Measurements from ENCODE around the gene ADAMTS17.

ADAMTS17 gene

DNA sequence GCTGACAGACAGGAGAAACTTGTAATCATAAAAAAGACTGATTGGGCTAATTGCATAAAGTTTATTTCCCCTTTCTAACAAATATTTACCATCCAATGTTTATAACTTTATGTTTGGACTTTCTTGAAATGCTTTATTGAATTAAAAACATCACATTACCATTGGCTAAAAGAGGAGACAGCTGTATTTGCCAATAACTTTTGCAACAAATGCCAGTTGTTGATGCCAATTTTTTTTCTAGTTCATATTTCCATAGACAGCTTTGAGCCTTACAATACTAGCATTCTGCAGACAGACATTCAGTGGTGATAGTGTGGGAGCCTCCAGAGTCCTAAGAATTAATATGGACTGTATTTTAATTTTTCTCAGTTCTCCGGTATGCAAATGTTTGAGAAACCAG, 198.4 kb downstream of the ADAMTS17 start:
- TF ChIP-seq, protein P1, sequence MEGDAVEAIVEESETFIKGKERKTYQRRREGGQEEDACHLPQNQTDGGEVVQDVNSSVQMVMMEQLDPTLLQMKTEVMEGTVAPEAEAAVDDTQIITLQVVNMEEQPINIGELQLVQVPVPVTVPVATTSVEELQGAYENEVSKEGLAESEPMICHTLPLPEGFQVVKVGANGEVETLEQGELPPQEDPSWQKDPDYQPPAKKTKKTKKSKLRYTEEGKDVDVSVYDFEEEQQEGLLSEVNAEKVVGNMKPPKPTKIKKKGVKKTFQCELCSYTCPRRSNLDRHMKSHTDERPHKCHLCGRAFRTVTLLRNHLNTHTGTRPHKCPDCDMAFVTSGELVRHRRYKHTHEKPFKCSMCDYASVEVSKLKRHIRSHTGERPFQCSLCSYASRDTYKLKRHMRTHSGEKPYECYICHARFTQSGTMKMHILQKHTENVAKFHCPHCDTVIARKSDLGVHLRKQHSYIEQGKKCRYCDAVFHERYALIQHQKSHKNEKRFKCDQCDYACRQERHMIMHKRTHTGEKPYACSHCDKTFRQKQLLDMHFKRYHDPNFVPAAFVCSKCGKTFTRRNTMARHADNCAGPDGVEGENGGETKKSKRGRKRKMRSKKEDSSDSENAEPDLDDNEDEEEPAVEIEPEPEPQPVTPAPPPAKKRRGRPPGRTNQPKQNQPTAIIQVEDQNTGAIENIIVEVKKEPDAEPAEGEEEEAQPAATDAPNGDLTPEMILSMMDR (IDR thresholded peaks at IDR 0.05; ENCODE audit: low read depth, low read length), result no peak
- no peak overlapping the region for H3K4me3 ChIP-seq (ENCODE audit: low read depth, low read length)

DNA sequence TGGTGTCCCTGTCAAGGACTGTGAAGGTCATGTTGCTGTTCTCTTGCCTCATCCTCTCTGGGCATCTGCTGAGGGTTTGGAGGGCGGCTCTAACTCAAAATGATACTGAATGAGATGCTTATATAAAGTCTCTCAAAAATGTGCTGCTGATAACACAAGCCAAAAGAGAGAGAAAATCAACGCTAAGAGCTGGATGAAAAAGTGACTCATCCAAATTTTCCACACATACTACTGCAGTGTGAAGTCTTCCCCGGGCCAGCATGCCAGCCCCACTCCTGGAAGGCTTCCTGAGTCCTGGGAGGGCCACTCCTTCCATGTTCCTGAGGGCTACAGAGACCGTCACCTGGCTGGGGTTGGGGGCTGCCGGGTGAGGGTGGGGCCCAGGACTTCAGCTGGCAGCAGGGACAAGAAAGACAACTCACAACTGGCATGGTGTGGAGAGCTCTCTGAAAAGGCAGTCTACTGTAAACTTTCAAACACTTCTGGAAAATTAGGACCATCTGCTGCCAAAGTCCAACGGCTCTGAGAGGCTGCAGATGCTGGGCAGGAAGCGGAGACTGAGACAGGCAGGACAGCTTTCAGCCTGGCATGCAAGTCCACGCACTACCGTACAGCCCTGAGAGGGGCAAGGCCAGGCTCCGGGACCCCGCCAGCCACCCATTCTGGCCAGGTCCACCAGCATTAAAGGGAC, 200.3 kb downstream of the ADAMTS17 start:
- TF ChIP-seq, protein P1 (IDR thresholded peaks at IDR 0.05; ENCODE audit: low read depth, low read length), result no peak
- no peak overlapping the region for H3K4me3 ChIP-seq (ENCODE audit: low read depth, low read length)

DNA sequence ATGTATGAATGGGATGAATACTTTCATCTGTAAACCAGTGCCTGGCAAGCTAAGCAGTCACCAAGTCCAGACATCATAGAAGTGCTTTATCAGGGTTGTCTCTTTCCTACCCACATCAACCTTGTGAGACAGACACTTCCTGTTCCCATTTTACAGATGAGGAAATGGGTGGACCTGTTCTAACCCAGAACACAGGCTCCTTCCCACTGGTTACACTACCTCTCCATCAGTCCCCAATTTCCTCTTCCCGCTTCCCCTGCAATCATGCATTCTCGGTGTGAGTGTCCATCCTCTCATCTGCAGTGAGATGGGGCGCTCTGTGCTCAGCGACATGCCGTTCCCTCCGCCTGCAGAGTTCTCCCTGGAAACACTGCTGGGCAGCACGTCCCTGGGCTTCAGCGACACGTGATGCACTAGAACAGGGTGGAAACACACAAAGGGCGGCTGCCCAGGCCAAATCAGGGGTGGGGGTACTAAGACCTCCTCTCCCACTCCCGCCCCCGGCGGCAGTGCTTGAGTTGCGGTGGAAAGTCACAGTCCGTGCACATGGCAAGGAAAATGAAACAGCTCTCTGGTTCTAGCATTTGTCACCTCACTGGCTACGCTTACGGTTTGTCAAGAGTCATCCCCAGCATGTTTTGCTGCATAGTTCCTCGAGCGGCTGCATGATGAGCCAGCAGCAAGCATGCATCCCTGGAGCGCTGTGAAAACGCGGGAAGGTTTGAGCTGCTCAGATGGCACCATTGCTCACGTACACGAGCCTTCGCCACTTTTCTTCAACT, 201.1 kb downstream of the ADAMTS17 start:
- H3K4me3 ChIP-seq (ENCODE audit: low read depth, low read length), result no peak overlapping the region
- TF ChIP-seq, protein P1 (IDR thresholded peaks at IDR 0.05; ENCODE audit: low read depth, low read length), result no peak

DNA sequence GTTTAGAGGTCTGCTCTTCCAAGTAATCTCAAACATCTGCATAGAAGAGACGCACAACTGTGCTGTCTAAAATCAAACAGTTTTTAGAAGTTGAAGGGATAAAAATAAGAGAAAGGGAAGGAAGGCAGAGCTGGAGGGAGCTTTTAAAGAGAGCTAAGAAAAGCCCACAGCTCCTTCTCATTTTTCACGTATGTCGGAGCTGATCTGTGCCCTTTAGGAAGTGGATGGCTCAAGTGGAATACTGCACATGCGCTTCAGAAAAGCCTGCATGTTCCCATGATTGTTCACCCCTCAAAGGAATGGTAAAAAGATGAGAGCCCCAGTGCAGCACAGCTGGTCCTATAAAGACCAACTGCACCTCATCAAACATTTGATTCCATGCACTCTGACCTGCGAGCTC, 207.2 kb downstream of the ADAMTS17 start:
- TF ChIP-seq, protein P1 (IDR thresholded peaks at IDR 0.05; ENCODE audit: low read depth, low read length), result no peak
- no peak overlapping the region for H3K4me3 ChIP-seq (ENCODE audit: low read depth, low read length)

DNA sequence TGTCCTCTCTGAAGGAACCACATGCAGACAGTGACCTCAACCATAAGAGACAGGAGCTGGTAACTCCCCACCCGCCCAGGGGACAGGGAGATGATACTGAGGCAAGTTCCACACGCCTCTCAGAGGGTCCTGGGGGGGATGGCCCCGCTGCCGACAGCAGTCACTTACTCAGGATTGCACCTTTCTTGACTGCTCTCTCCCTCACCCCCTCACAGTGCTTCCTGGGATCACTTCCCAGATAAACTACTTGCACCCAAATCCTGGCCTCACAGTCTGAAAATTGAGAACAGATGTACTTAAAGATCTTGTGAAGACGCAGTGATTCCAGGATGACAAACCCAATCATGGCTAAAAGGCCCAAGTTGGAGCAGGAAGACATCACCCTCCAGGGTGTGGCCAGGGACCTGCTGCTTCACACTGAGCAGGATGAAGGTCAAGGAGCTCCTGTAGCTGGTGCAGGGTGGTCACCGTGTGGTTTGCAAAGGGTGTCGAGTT, 207.6 kb downstream of the ADAMTS17 start:
- TF ChIP-seq, protein P1 (IDR thresholded peaks at IDR 0.05; ENCODE audit: low read depth, low read length), result no peak
- no peak overlapping the region for H3K4me3 ChIP-seq (ENCODE audit: low read depth, low read length)

DNA sequence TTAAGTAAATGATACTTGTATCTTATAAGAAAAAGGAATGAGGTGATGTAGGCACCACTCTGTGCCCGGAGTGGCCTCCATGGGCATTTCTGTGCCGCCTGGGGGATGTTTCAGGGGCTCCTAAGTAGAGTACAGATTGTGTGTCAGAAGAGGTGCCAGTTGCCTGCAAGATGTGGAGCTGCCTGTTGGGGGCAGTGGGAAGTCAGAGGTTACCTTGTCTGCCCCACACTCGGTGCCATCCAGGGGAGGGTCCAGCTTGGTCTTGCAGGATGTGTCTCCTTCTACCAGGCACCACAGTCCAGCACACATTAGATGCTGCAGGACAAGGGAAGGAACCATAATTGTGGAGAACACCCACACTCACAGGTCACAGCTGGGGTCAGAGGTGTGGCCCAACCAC, 208.8 kb downstream of the ADAMTS17 start:
- H3K4me3 ChIP-seq (ENCODE audit: low read depth, low read length), result no peak overlapping the region
- TF ChIP-seq, protein P1 (IDR thresholded peaks at IDR 0.05; ENCODE audit: low read depth, low read length), result no peak

DNA sequence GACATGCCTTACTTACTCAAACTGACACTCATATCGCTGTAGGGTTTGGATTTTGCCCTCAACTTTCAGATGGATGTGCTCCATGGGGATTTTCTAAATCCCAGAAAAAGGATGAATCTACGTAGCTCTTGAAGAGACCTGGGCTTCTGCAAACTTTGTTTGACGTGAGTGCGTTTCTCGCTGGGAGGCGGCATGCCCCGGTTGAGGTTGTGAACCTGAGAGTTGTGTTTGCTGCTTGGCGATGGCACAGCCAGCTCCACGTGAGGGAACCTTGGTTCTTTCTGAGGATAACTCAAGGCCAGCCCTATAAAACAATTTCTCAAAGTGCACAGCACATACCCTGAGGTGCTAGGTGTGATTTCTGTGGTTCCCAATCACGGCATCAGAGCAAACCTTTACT, 209.5 kb downstream of the ADAMTS17 start:
- H3K4me3 ChIP-seq (ENCODE audit: low read depth, low read length), result no peak overlapping the region
- TF ChIP-seq, protein P1 (IDR thresholded peaks at IDR 0.05; ENCODE audit: low read depth, low read length), result no peak
